Measurements from ENCODE around the gene FBH1. TPM values are rescaled to one million over a fixed set of nuclear protein-coding genes. Genes with fewer than 3 reads are reported as not detected.
"Not testable (repeated sequence)": the region's sequence is repeated elsewhere in the genome, so short reads cannot be mapped to it uniquely, and the experiment has no call there.

Gene FBH1
- total RNA-seq, 6 experiments from 2014 or later = 30.8 to 38.6 (median 35.8) TPM

GRCh38 chr10:5959581-5960069, 69.6 kb downstream of the FBH1 start:
- Histone ChIP-seq H3K36me3 (peaks cover 0 to 23% (median 10%) of the 10 kb centered on the region in 4 donors), H3K9me3 (no peaks in the 10 kb centered on the region), H3K27ac (no peak overlapping the region), H3K4me1 (peaks cover 0 to 4% (median 2%) of the 10 kb centered on the region in 4 donors), H3K4me3 (no peak overlapping the region), H3K27me3 (no peaks in the 10 kb centered on the region)
- ATAC-seq (peak in 1 of 4 donors; percentile 13), DNase-seq (peak in 2 of 3 donors; percentile 3 to 27)
- TF ChIP-seq POLR2A (IDR thresholded peaks at IDR 0.05) (no peak), CTCF (IDR thresholded peaks at IDR 0.05) (no peak)
- intact Hi-C loops (cut with DNase I) = no loop called here
- 86% methylated on average over 6 of the region's 10 CpGs for WGBS (ENCODE audit: insufficient coverage, low coverage, low lambda C conversion rate, missing lambda C conversion rate)

- TF ChIP-seq POLR2A (IDR thresholded peaks at IDR 0.05) (no peak), CTCF (IDR thresholded peaks at IDR 0.05) (no peak)
- H3K4me3 ChIP-seq = no peak overlapping the region
- DNase-seq (peak in 2 of 3 donors; percentile 15 to 30), ATAC-seq (no peak)
- H3K4me1 ChIP-seq = peaks cover 0 to 9% (median 4%) of the 10 kb centered on the region in 4 donors
- no peaks in the 10 kb centered on the region for H3K9me3 ChIP-seq
- WGBS (ENCODE audit: insufficient coverage, low coverage, low lambda C conversion rate, missing lambda C conversion rate) = 80% methylated on average over 1 of the region's 18 CpGs
- H3K27me3 ChIP-seq = no peaks in the 10 kb centered on the region
- H3K27ac ChIP-seq = no peak overlapping the region
- peaks cover 0 to 23% (median 10%) of the 10 kb centered on the region in 4 donors for H3K36me3 ChIP-seq
- intact Hi-C loops (cut with DNase I) = no loop called here
Measured at GRCh38 chr10:5960070-5960972, 70.3 kb downstream of the FBH1 start.

GRCh38 chr10:5960973-5961275, 70.9 kb downstream of the FBH1 start:
- intact Hi-C loops (cut with DNase I); H3K27ac ChIP-seq; H3K9me3 ChIP-seq; ATAC-seq; H3K4me3 ChIP-seq; H3K27me3 ChIP-seq: not testable (repeated sequence)
- DNase-seq = peak in 1 of 3 donors; percentile 13
- Histone ChIP-seq H3K36me3 (peaks cover 0 to 19% (median 10%) of the 10 kb centered on the region in 4 donors), H3K4me1 (peaks cover 0 to 15% (median 7%) of the 10 kb centered on the region in 4 donors)
- WGBS (ENCODE audit: insufficient coverage, low coverage, low lambda C conversion rate, missing lambda C conversion rate) = 94% methylated on average over 7 of the region's 10 CpGs

GRCh38 chr10:5961405-5962100, 71.5 kb downstream of the FBH1 start:
- ATAC-seq (no peak), DNase-seq (peak in 2 of 3 donors; percentile 10 to 40)
- peaks cover 0 to 20% (median 9%) of the 10 kb centered on the region in 4 donors for H3K4me1 ChIP-seq
- peaks cover 0 to 13% (median 9%) of the 10 kb centered on the region in 4 donors for H3K36me3 ChIP-seq
- no peak for TF ChIP-seq CTCF (IDR thresholded peaks at IDR 0.05)
- no peak for TF ChIP-seq POLR2A (IDR thresholded peaks at IDR 0.05)
- no peak overlapping the region for H3K27ac ChIP-seq
- no peaks in the 10 kb centered on the region for H3K27me3 ChIP-seq
- 94% methylated on average over 6 of the region's 29 CpGs for WGBS (ENCODE audit: insufficient coverage, low coverage, low lambda C conversion rate, missing lambda C conversion rate)
- intact Hi-C loops (cut with DNase I) = no loop called here
- H3K4me3 ChIP-seq = no peak overlapping the region
- no peaks in the 10 kb centered on the region for H3K9me3 ChIP-seq

GRCh38 chr10:5962358-5962940, 72.4 kb downstream of the FBH1 start:
- H3K9me3 ChIP-seq; ATAC-seq; H3K4me3 ChIP-seq; H3K27me3 ChIP-seq; H3K27ac ChIP-seq; intact Hi-C loops (cut with DNase I): not testable (repeated sequence)
- peak in 2 of 3 donors; percentile 11 to 42 for DNase-seq
- H3K36me3 ChIP-seq = peaks cover 0 to 11% (median 9%) of the 10 kb centered on the region in 4 donors
- WGBS (ENCODE audit: insufficient coverage, low coverage, low lambda C conversion rate, missing lambda C conversion rate) = 88% methylated on average over 9 of the region's 10 CpGs
- peaks cover 0 to 20% (median 9%) of the 10 kb centered on the region in 4 donors for H3K4me1 ChIP-seq

Measured in right lobe of liver (tissue), 6 donors.